A673 (cell line): Measurements from ENCODE around the gene CSTPP1.

Source experiments
- CTCF ChIP-seq: fragments of 300-800, 200-600 bp; sonication (generic); conservative IDR thresholded peaks from 2 replicates; pipeline ENCODE4 v1.5.1; 2017; ENCODE audit warnings: low read depth, mild to moderate bottlenecking, antibody characterized with exemption, low read length, moderate library complexity, mixed read lengths
- EZH2 ChIP-seq: fragments of 200-600 bp; sonication (generic); IDR thresholded peaks from 2 replicates; pipeline ENCODE4 v1.6.1; 2017; ENCODE audit warnings: borderline replicate concordance, low read depth, mild to moderate bottlenecking, mixed read lengths, antibody characterized with exemption, low read length; ENCODE audit not compliant: poor library complexity, severe bottlenecking

GRCh38 chr11:47189100-47189834 is 252.7 kb downstream of the CSTPP1 start:
- no peak for TF ChIP-seq CTCF
- no peak for TF ChIP-seq EZH2
